ENCODE measurements around the gene TLN1.

TLN1 gene

GRCh38 chr9:35732185-35732799 lies at the start of gene TLN1, which contains the start of gene CREB3:
Gene TLN1 (minus strand): TSS chr9:35732195. CDS start chr9:35725694, 6,501 bp downstream.
Gene CREB3 (plus strand): TSS chr9:35732666. CDS start chr9:35732773, 107 bp downstream.
- DNase-seq (ENCODE audit: low spot score): peak; percentile 97

GRCh38 chr9:35781066-35781465 lies 49.1 kb upstream of the TLN1 start:
- DNase-seq (ENCODE audit: low spot score): no peak

GRCh38 chr9:35778496-35778895 lies 46.5 kb upstream of the TLN1 start:
- no peak for DNase-seq (ENCODE audit: low spot score)

GRCh38 chr9:35776018-35776417 lies 44.0 kb upstream of the TLN1 start:
- no peak for DNase-seq (ENCODE audit: low spot score)

GRCh38 chr9:35774907-35775635 lies 43.1 kb upstream of the TLN1 start:
- DNase-seq (ENCODE audit: low spot score): no peak

GRCh38 chr9:35771943-35772342 lies 39.9 kb upstream of the TLN1 start:
- DNase-seq (ENCODE audit: low spot score): no peak

- DNase-seq (ENCODE audit: low spot score): no peak
Observed at GRCh38 chr9:35771534-35771933, 39.5 kb upstream of the TLN1 start.

GRCh38 chr9:35771075-35771433 lies 39.1 kb upstream of the TLN1 start:
- no peak for DNase-seq (ENCODE audit: low spot score)

- DNase-seq (ENCODE audit: low spot score): no peak
Observed at GRCh38 chr9:35769763-35770162, 37.8 kb upstream of the TLN1 start.

- no peak for DNase-seq (ENCODE audit: low spot score)
Observed at GRCh38 chr9:35767458-35767857, 35.5 kb upstream of the TLN1 start.

GRCh38 chr9:35766997-35767396 lies 35.0 kb upstream of the TLN1 start:
- DNase-seq (ENCODE audit: low spot score): no peak

- DNase-seq (ENCODE audit: low spot score): no peak
Observed at GRCh38 chr9:35763803-35764202, 31.8 kb upstream of the TLN1 start.

GRCh38 chr9:35763181-35763580 lies 31.2 kb upstream of the TLN1 start:
- DNase-seq (ENCODE audit: low spot score): no peak

GRCh38 chr9:35760651-35761050 lies 28.7 kb upstream of the TLN1 start:
- DNase-seq (ENCODE audit: low spot score): no peak

GRCh38 chr9:35759795-35760194 lies 27.8 kb upstream of the TLN1 start:
- no peak for DNase-seq (ENCODE audit: low spot score)

- DNase-seq (ENCODE audit: low spot score): no peak
Observed at GRCh38 chr9:35758475-35759050, 26.6 kb upstream of the TLN1 start.

GRCh38 chr9:35757892-35758275 lies 25.9 kb upstream of the TLN1 start:
- DNase-seq (ENCODE audit: low spot score): no peak

GRCh38 chr9:35757226-35757891 lies 25.4 kb upstream of the TLN1 start:
- no peak for DNase-seq (ENCODE audit: low spot score)

- DNase-seq (ENCODE audit: low spot score): no peak
Observed at GRCh38 chr9:35756275-35757225, 24.6 kb upstream of the TLN1 start.

GRCh38 chr9:35755071-35755470 lies 23.1 kb upstream of the TLN1 start:
- DNase-seq (ENCODE audit: low spot score): no peak

- DNase-seq (ENCODE audit: low spot score): no peak
Observed at GRCh38 chr9:35754264-35754663, 22.3 kb upstream of the TLN1 start, which contains the start of gene MSMP. Gene MSMP (minus strand): TSS chr9:35754276. CDS start chr9:35754129, 147 bp downstream.

- DNase-seq (ENCODE audit: low spot score): no peak
Observed at GRCh38 chr9:35753466-35753865, 21.5 kb upstream of the TLN1 start.
